ENCODE data around the gene FAM118B. TPM values are rescaled to one million over a fixed set of nuclear protein-coding genes. Genes with fewer than 3 reads are reported as not detected.

Gene FAM118B
- total and polyA plus RNA-seq, 10 donors, result 5.5 to 32.3 (median 17.5) TPM

DNA sequence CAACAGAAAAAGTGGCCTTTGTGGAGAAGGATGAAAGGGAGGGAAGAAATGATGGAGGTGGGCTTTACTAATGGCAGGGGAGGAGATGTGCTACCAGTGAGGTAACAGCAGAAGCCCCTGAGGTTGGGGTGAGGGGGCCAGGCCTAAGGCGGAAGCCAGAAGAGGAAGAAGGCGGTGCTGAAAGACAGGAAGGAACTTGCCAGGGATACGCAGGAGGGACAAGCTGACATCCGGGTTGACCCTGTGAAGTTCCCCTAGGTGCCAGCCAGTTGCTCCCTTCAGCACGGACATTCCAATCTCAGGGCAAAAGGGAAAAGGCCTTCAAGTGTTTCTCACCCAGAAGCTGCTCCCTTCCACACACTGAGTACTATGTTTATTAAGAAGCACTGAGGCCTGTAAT lies 69.0 kb downstream of the FAM118B start:
- 19 to 36% (median 25%) methylated on average over 5 of the region's 5 CpGs for WGBS, 5 donors
- Histone ChIP-seq H3K27ac (peak overlapping the region; percentile 37 to 99 (median 96)), H3K27me3 (replicated peaks in 1 of 7) (no peaks in the 10 kb centered on the region), H3K4me3 (peak overlapping the region in 1 of 8 donors; percentile 28), H3K4me1 (peaks cover 25 to 57% (median 49%) of the 10 kb centered on the region in 6 donors), H3K36me3 (peaks cover 0 to 29% (median 12%) of the 10 kb centered on the region in 6 donors), H3K9me3 (no peaks in the 10 kb centered on the region)
- no peak for DNase-seq
- intact Hi-C loops (cut with DNase I; ENCODE audit: low total_unique reads), result no loop called here
- TF ChIP-seq POLR2A (IDR thresholded peaks at IDR 0.05) (no peak), POLR2AphosphoS5 (IDR thresholded peaks at IDR 0.05) (peak in 2 of 3 donors; percentile 56 to 67)
- TF ChIP-seq, protein P1, sequence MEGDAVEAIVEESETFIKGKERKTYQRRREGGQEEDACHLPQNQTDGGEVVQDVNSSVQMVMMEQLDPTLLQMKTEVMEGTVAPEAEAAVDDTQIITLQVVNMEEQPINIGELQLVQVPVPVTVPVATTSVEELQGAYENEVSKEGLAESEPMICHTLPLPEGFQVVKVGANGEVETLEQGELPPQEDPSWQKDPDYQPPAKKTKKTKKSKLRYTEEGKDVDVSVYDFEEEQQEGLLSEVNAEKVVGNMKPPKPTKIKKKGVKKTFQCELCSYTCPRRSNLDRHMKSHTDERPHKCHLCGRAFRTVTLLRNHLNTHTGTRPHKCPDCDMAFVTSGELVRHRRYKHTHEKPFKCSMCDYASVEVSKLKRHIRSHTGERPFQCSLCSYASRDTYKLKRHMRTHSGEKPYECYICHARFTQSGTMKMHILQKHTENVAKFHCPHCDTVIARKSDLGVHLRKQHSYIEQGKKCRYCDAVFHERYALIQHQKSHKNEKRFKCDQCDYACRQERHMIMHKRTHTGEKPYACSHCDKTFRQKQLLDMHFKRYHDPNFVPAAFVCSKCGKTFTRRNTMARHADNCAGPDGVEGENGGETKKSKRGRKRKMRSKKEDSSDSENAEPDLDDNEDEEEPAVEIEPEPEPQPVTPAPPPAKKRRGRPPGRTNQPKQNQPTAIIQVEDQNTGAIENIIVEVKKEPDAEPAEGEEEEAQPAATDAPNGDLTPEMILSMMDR (IDR thresholded peaks at IDR 0.05 in 8 of 11, conservative IDR thresholded peaks at IDR 0.05 in 3 of 11), result no peak

- no peaks in the 10 kb centered on the region for H3K27me3 ChIP-seq (replicated peaks in 1 of 7)
- peak overlapping the region; percentile 37 to 99 (median 96) for H3K27ac ChIP-seq
- H3K4me1 ChIP-seq, result peaks cover 25 to 64% (median 50%) of the 10 kb centered on the region in 6 donors
- TF ChIP-seq, protein P1 (IDR thresholded peaks at IDR 0.05 in 8 of 11, conservative IDR thresholded peaks at IDR 0.05 in 3 of 11), result no peak
- TF ChIP-seq POLR2AphosphoS5 (IDR thresholded peaks at IDR 0.05) (no peak), POLR2A (IDR thresholded peaks at IDR 0.05) (no peak)
- DNase-seq, result no peak
- WGBS, 5 donors, result 65 to 79% (median 77%) methylated on average over 6 of the region's 6 CpGs
- H3K4me3 ChIP-seq, result peak overlapping the region in 1 of 8 donors; percentile 28
- intact Hi-C loops (cut with DNase I; ENCODE audit: low total_unique reads), result no loop called here
- H3K9me3 ChIP-seq, result no peaks in the 10 kb centered on the region
- H3K36me3 ChIP-seq, result peaks cover 0 to 23% (median 10%) of the 10 kb centered on the region in 6 donors
Observed at GRCh38 chr11:126281245-126281644, 69.7 kb downstream of the FAM118B start.

GRCh38 chr11:126281666-126282175 lies 70.1 kb downstream of the FAM118B start:
- peak overlapping the region in 7 of 8 donors; percentile 95 to 99 (median 97) for H3K27ac ChIP-seq
- peak overlapping the region in 5 of 8 donors; percentile 62 to 91 (median 70) for H3K4me3 ChIP-seq
- peaks cover 0 to 19% (median 9%) of the 10 kb centered on the region in 6 donors for H3K36me3 ChIP-seq
- H3K27me3 ChIP-seq (replicated peaks in 1 of 7), result no peaks in the 10 kb centered on the region
- intact Hi-C loops (cut with DNase I; ENCODE audit: low total_unique reads), result no loop called here
- TF ChIP-seq POLR2A (IDR thresholded peaks at IDR 0.05), result no peak
- TF ChIP-seq, protein P1 (IDR thresholded peaks at IDR 0.05 in 8 of 11, conservative IDR thresholded peaks at IDR 0.05 in 3 of 11), result no peak
- TF ChIP-seq POLR2AphosphoS5 (IDR thresholded peaks at IDR 0.05), result no peak
- 67 to 84% (median 75%) methylated on average over 9 to 10 of the region's 10 CpGs for WGBS, 5 donors
- no peak for DNase-seq
- H3K4me1 ChIP-seq, result peaks cover 25 to 66% (median 50%) of the 10 kb centered on the region in 6 donors
- no peaks in the 10 kb centered on the region for H3K9me3 ChIP-seq

- Histone ChIP-seq H3K9me3 (no peaks in the 10 kb centered on the region), H3K4me1 (peaks cover 25 to 66% (median 50%) of the 10 kb centered on the region in 6 donors), H3K4me3 (peak overlapping the region; percentile 54 to 91 (median 66)), H3K27ac (peak overlapping the region; percentile 87 to 99 (median 96)), H3K36me3 (peaks cover 0 to 19% (median 3%) of the 10 kb centered on the region in 6 donors), H3K27me3 (replicated peaks in 1 of 7) (no peaks in the 10 kb centered on the region)
- TF ChIP-seq POLR2A (IDR thresholded peaks at IDR 0.05), result no peak
- no peak for TF ChIP-seq POLR2AphosphoS5 (IDR thresholded peaks at IDR 0.05)
- TF ChIP-seq, protein P1 (IDR thresholded peaks at IDR 0.05 in 8 of 11, conservative IDR thresholded peaks at IDR 0.05 in 3 of 11), result no peak
- intact Hi-C loops (cut with DNase I; ENCODE audit: low total_unique reads), result no loop called here
- peak; percentile 85 for DNase-seq
- WGBS, 5 donors, result 1 to 3% (median 2%) methylated on average over 15 of the region's 15 CpGs
Observed at GRCh38 chr11:126282361-126282735, 70.8 kb downstream of the FAM118B start.

Measured in spleen (tissue), 11 donors.